ENCODE data around the gene NEK11.

- TF ChIP-seq EZH2 (IDR thresholded peaks at IDR 0.05; ENCODE audit: borderline replicate concordance), result no peak
- TF ChIP-seq CTCF (IDR thresholded peaks at IDR 0.05; ENCODE audit: poor library complexity), result no peak
- TF ChIP-seq EZH2phosphoT487 (IDR thresholded peaks at IDR 0.05; ENCODE audit: low read depth, severe bottlenecking, unreplicated experiment), result no peak
These were observed 303.1 kb downstream of the NEK11 start for GRCh38 chr3:131329774-131330173.
